ENCODE measurements around the gene ZDHHC18. TPM values are rescaled to one million over a fixed set of nuclear protein-coding genes. Genes with fewer than 3 reads are reported as not detected.
"Not testable (repeated sequence)": the region's sequence is repeated elsewhere in the genome, so short reads cannot be mapped to it uniquely, and the experiment has no call there.

Gene ZDHHC18
- total RNA-seq, 1 donor from 2014 or later, result 17.7 TPM

GRCh38 chr1:26827106-26827604 is 667 bp downstream of the ZDHHC18 start:
- intact Hi-C loops (cut with DNase I), result no loop called here
- no peak for DNase-seq (ENCODE audit: missing footprints)
- ATAC-seq, result no peak

- DNase-seq (ENCODE audit: missing footprints) (no peak), ATAC-seq (no peak)
- intact Hi-C loops (cut with DNase I), result no loop called here
Measured at GRCh38 chr1:26827663-26828062, 1.2 kb downstream of the ZDHHC18 start.

- DNase-seq (ENCODE audit: missing footprints) (no peak), ATAC-seq (peak; percentile 50)
- intact Hi-C loops (cut with DNase I), result no loop called here
Measured at GRCh38 chr1:26828411-26828991, 2.0 kb downstream of the ZDHHC18 start.

- no peak for ATAC-seq
- intact Hi-C loops (cut with DNase I), result no loop called here
- DNase-seq (ENCODE audit: missing footprints), result no peak
Measured at GRCh38 chr1:26829184-26829911, 2.9 kb downstream of the ZDHHC18 start.

- intact Hi-C loops (cut with DNase I), result no loop called here
- ATAC-seq (no peak), DNase-seq (ENCODE audit: missing footprints) (no peak)
Measured at GRCh38 chr1:26831059-26831458, 4.6 kb downstream of the ZDHHC18 start.

GRCh38 chr1:26831546-26832248 is 5.2 kb downstream of the ZDHHC18 start:
- no peak for ATAC-seq
- intact Hi-C loops (cut with DNase I), result no loop called here

GRCh38 chr1:26832249-26832960 is 5.9 kb downstream of the ZDHHC18 start:
- ATAC-seq (no peak), DNase-seq (ENCODE audit: missing footprints) (no peak)
- intact Hi-C loops (cut with DNase I), result no loop called here

More at GRCh38 chr1:26831546-26832248, 5.2 kb downstream of the ZDHHC18 start:
- no peak for DNase-seq (ENCODE audit: missing footprints)

GRCh38 chr1:26833432-26834405 is 7.2 kb downstream of the ZDHHC18 start:
- DNase-seq (ENCODE audit: missing footprints) (peak; percentile 83), ATAC-seq (no peak)
- intact Hi-C loops (cut with DNase I), result no loop called here

GRCh38 chr1:26837665-26838064 is 11.2 kb downstream of the ZDHHC18 start:
- DNase-seq (ENCODE audit: missing footprints); intact Hi-C loops (cut with DNase I); ATAC-seq: not testable (repeated sequence)

- DNase-seq (ENCODE audit: missing footprints) (no peak), ATAC-seq (peak; percentile 43)
- intact Hi-C loops (cut with DNase I), result no loop called here
Measured at GRCh38 chr1:26838474-26839338, 12.2 kb downstream of the ZDHHC18 start.

GRCh38 chr1:26839339-26839722 is 12.8 kb downstream of the ZDHHC18 start:
- ATAC-seq (no peak), DNase-seq (ENCODE audit: missing footprints) (no peak)

GRCh38 chr1:26839779-26840178 is 13.3 kb downstream of the ZDHHC18 start:
- intact Hi-C loops (cut with DNase I), result no loop called here
- ATAC-seq, result no peak

More at GRCh38 chr1:26839339-26839722, 12.8 kb downstream of the ZDHHC18 start:
- intact Hi-C loops (cut with DNase I), result no loop called here

GRCh38 chr1:26844424-26845196 is 18.1 kb downstream of the ZDHHC18 start:
- no peak for DNase-seq (ENCODE audit: missing footprints)
- ATAC-seq, result no peak
- intact Hi-C loops (cut with DNase I), result no loop called here

More at GRCh38 chr1:26839779-26840178, 13.3 kb downstream of the ZDHHC18 start:
- no peak for DNase-seq (ENCODE audit: missing footprints)

- intact Hi-C loops (cut with DNase I); DNase-seq (ENCODE audit: missing footprints); ATAC-seq: not testable (repeated sequence)
Measured at GRCh38 chr1:26847826-26848225, 21.3 kb downstream of the ZDHHC18 start.

GRCh38 chr1:26848499-26848898 is 22.0 kb downstream of the ZDHHC18 start:
- ATAC-seq, result no peak
- intact Hi-C loops (cut with DNase I), result no loop called here
- DNase-seq (ENCODE audit: missing footprints), result no peak
